ENCODE results near the gene ZNF544.

GRCh38 chr19:58304748-58305064, 76.0 kb downstream of the ZNF544 start:
- TF ChIP-seq CTCF (IDR thresholded peaks at IDR 0.05) (no peak), POLR2A (IDR thresholded peaks at IDR 0.05) (no peak)
